Activated CD4-positive, alpha-beta T cell treated with anti-CD3 and anti-CD28 coated beads for 48 hours (primary cell): Measurements from ENCODE around the gene JCAD.
A peak's percentile ranks its signal among the peaks of the same experiment; 100 is the strongest.
"Not testable (repeated sequence)": the region's sequence is repeated elsewhere in the genome, so short reads cannot be mapped to it uniquely, and the experiment has no call there.

Experiments
- DNase-seq: peaks from one replicate; pipeline ENCODE4 v3.0.0-alpha.2; 2020

The JCAD gene

DNA sequence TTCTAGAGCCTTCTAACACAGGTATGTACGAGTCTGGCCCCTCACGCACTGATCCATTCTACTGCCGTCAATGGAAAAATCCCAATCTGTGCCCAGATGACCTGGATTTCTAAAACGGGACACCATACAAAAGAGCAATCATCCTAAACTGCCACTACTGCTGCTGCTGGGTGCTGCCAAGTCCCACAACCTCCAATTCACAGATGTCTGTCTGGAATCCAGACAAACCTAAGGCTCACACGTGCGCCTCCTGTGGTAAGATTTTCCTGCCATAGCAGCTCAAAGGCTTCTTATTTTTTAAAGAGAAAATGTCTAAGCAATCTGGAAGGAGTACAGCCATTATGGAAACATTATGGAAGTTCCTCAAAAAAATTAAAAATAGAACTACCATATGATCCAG, 40.9 kb downstream of the JCAD start:
- DNase-seq, result no peak

DNA sequence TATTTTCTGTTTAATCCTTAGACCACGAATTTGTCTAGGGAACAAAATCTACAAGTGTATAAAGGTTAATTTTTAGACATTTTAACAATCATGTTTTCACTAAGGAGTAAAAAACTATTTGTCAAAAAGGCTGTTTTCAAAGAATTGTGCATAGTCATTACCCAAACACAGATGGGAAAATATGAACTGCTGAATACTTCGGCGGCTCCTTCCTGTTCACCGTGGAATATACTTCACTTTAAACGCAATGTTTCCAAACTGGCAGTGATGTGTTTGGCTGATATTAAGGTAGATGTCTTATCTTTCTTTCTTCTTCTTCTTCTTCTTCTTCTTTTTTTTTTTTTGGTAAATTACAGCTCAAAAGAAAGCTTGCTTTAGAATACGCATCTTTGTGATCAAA, 41.4 kb downstream of the JCAD start:
- DNase-seq, result no peak

DNA sequence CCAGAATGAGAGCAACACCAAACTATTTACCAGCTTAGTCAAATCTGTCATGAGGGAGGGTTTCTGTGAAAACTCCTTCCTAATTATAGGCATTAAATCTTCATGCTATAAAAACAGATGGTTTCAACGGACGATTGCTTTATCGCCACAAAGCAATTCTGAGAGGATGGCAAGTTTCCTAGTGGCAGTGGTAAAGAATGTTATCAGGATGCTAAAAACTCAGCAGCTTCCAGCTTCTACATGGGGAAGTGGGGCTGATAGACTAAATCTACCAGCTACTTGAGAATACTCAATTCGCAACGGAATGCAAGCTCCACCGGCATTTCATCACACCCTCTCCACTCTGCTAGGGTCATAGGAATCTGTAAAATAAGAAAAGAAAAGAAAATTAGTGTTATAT, 41.8 kb downstream of the JCAD start:
- no peak for DNase-seq

DNA sequence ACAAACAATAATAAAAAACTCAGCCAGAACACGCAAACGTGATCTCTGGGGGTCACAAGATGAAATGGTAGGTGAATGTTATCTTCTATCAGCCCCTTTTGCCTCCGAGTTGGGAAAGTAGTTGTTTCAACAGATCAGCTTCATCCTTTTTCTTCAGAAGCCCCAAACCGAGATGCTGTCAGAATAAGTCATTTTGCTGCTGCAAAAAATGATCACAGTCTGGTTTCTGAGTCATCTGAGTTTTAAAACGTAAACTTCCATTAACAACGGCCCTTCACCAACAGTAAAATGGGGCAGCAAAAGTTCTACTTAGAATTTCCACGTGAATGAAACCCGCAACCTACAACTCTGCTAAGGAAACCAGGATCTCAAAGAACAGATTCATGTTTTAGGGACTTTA, 44.9 kb downstream of the JCAD start:
- no peak for DNase-seq

DNA sequence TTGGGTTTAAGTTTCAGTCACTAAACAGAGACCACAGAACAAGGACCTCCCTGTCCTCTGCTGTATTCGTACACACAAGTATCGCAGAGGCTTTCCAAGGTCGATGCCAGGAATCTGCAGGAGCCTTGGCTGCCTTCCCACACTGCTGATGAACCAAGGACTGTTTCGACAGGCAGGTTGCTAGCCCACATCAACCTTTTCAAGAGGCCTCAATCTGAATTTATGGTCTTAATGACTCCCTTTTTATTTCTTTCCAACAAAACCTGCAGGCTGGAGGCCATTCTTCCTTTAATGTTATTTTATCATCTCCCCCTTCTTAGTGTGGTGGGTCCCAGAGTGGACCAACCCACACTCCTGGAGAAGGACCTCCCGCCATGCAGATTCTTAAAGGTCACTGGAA, 45.6 kb downstream of the JCAD start:
- no peak for DNase-seq

DNA sequence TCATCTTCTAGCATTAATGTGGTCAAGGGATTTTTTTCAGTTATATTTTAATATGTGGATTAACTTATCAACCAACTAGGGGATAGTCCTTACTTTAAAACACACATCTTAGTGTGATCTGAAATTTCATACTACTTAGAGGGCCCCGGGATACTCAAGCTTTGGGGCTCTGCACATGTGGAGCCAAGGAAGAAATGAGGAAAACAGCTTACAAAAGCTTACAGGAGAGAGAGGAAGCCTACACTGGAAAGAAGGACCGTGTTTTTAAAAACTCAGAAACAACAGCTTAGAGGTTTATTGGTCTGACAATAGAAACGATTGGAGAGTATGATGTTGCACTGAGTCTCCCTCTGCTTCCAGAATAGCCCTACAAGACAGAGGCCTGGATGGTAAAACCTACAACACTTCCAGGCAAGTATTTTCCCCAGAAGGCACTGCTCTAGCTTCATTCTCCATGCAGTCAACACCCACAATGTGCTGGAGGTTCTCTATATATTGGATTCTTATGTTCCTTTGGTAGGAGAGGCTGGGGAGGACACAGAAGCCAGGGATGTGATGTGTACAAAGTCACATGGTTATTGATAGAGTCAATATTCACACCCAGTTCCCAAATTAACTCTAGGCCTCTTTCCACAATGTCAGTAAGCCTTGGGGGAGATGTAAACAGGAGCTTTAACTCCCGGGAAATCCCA, 47.3 kb downstream of the JCAD start:
- no peak for DNase-seq

DNA sequence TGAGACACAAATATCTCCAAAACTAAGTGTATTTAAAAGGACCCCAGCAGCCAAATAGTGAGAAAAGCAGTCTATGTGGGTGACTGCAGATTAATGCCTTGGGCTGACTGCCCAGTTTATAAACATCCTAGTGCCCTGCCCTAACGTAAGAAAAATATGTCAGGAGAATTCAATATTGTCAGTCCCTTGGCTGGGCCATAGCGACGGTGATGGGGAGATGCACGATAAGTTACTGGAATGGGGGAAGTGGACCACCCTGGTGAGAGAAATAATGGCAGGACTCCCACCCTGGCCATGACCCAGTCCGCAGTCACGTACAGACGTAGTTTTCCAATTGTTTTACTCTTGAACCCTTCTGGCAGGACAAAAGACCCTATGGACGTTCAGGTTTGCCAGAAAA, 48.0 kb downstream of the JCAD start:
- no peak for DNase-seq

DNA sequence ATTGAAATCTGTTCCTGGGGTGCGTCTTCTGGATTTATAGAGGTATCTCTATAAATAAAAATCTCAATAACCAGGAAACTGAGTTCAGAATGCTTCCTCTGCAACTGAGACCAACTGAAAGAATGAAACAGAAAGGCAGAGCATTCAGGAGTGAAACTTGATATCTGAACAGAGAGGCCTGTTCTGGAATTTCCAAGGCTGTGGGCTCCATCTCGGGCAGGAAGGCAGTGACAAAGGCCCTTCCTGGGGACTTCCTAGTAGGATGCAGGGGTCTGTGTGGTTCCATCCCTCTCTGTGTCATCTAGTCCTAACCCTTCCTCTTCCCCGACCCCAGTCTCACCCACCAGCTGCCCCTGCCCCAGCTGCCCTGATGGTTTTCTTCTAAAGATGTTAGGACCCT, 52.0 kb downstream of the JCAD start:
- DNase-seq, result no peak

DNA sequence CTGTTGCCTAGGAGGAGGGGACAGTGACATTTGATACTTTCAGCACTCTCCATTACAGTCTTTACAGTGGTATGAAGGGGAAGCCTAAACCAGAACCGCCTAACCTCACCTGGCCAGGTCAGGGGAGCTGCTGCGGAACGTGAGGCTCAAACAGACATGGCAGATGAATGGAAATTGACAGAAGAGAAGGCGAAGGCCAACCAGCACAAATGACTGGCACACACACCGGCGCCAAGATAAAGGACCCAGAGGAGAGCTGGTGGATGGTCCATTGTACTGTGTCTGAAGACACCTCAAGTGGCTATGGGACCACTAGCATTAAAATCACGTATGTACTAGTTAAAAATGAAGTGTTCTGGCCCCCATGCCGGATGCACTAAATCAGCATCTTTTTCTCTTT, 53.0 kb downstream of the JCAD start:
- no peak for DNase-seq

DNA sequence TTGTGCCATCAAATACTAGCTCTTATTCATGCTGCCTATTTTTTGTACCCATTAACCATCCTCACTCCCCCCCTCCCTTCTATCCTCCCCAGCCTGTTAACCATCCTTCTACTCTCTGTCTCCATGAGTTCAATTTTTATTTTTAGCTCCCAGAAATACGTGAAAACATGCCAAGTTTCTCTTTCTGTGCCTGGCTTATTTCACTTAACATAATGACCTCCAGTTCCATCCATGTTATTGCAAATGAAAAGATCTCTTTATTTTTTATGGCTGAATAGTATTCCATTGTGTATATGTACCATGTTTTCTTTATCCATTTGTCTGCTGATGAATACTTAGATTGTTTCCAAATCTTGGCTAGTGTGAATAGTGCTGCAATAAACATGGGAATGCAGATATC, 54.3 kb downstream of the JCAD start:
- not testable (repeated sequence) for DNase-seq

DNA sequence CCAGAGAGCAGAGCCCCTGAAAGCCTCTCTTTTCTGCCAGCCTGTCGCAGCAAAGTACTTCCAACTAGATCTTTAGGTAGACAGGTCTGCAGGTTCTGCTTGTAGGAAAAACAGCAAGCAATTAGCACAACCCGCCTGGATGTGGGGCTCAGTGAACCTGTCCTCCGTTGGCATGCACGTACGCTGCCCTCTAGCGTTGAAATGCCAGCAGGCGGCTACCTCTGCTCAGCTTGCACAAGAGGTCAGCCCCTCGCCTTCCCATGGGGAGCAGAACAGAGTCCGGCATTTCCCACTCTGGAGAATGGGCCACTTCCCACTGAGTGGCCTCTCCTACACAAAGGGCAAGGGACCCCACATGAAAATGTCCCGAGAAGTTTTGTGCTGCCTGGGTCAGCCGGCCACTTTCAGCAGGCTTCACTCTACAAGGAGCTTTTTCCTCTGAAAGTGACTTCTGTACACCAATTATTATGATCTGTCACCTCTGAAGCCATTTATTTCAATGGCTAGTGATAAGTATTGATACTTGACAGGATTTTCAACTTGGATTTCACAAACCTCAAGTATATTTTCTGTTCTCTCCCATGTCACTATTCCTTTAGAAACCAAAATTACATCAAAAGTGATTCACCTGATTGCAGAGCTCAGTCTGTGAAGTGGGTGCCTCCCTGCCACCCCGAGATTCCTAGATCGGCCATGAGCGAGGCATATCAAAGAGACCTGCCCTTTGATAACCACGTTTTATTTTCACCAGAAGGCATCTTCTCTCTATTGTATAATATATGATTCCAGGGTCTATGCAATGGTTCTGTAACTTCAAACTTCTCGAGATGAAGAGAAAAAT, 56.7 kb downstream of the JCAD start:
- DNase-seq, result peak; percentile 75

DNA sequence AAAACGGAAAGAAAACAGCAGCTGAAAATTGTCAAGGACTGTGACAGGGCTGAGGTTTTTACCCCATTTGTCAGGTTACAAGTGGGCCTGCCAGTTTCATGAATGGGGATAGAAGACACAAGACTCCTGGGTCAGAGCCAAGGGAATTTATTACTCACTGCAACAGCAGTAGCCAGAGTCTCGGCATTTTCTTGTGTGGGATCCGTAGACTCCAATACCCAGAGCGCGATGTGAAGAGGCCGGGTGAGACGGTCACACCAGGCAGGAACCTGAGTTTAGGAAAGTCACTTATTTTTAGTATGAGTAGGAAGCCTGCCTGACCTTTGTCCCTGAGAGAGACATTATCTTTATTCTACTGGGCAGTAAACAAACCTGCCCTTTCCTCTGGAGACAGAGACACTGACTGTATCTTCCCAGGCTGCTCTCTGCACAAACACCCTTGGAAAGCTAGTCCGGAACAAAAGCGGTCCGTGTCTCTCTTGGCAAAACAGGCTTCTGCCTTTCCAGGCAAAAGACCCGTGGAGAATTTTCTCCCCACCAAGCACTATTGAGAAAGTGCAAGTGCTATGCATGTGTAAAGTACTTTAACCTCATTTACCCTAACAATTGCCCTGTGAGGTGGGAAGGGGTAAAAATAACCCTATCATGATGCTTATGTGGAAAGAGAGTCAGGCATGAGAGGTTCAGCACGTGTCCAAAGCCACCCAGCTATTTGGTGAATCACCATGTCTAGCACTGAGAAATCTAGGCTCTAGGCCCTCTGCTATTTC, 58.4 kb downstream of the JCAD start:
- DNase-seq, result no peak

DNA sequence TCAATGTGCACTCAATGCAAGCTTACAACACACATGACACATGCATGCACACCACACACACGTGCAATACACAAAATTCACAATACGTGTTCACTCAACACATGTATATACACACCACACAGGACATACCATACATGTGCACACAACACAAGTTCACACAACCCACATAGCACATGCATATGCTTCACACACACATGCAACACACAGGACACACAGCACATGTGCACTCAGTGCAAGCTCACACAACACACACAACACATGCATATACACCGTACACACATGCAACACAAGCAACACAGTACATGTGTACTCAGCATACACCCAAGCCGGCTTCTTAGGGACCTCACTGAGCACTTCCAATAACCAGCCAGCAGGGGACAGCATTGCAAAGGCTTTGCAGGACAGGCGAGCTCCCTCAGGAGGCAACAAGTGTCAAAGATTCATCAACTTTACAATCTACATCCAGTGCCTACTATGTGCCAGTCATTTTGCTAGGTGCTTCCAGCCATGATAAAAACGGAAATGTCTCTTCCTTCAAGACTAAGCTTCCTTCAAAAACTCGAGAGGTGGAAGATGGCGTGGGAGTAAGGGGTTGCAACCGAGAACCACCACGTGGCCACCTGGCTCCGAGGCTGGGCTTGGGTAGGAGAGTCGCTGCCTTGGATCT, 61.1 kb downstream of the JCAD start:
- peak; percentile 83 for DNase-seq

DNA sequence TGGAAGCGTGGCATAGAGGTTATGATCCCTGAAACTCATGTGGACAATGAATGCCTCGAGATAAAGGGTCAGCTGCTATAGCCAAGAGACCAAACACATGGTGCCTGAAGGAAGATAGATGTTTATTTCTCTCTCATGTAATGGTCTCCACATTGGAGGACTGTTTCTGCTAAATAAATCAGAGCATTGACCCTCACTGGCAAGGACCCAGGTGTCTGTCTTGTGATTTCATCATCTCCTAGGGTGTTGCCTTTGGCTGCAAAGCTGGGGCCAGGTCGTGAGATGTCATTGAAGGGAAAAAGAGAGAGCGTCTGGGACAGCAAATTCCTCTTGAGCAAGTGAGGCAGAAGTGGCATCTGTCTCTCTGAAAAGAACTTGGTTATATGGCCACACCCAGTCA, 64.6 kb downstream of the JCAD start:
- no peak for DNase-seq

DNA sequence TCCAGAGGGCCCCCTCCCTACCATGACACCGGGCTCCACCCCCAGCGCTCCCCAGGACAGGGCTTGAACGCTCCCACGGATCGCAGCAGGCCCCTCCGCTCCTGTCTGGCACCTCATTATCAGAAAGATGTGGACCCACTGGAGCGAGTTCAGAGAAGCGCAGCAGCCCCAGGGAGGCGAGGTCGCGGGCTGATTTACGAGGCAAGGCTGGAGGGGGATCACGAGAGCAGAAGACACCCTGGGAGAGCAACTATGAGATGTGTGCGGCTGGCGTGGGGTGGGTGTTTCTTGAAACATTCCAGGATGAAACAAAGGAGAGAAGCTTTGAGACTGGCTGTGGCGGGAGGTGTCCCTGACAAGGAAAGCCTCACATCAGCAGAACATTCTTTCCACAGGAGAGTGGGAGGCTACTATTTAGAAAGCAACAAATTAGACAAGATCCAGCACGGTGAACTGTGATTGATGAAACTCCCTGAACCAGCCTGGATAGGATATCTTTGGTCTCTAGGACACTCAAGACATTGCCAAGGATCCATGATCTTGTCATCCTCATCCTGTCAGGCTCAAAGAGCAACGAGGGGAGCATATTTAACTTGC, 66.0 kb downstream of the JCAD start:
- no peak for DNase-seq

DNA sequence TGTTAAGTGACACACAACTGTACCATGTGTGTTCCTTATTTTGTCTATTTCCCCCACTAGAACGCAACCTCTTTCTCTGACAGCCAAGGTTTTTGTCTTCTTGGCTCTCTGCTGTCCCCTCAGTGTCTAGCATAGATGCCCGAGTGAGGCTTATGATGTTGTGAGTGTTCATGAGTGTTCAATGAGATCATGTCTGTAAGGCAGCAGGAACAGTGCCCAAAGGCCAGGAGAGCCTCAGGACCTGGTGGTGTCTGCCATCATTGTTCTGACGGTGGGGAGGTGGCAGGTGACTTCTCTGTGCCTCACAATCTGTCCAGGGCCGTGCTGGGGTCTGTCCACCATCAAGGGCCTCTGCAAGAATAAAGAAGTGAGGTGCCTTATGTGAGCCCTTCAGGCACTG, 66.5 kb downstream of the JCAD start:
- DNase-seq, result no peak

DNA sequence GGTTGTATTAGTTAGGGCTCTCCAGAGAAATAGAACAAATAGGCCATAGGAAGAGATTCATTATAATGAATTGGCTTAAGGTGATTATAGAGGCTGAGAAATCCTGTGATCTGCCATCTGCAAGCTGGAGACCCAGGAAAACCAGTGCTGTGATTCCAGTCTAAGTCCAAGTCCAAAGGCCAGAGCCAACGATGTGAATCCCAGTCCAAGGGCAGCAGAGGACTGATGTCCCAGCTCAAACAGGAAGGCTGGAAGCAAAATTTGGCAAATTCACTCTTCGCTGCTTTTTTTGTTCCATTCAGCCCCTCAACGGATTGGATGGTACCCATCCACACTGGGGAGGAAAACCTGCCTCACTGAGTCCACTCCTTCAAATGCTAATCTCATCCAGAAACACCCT, 68.0 kb downstream of the JCAD start:
- no peak for DNase-seq

DNA sequence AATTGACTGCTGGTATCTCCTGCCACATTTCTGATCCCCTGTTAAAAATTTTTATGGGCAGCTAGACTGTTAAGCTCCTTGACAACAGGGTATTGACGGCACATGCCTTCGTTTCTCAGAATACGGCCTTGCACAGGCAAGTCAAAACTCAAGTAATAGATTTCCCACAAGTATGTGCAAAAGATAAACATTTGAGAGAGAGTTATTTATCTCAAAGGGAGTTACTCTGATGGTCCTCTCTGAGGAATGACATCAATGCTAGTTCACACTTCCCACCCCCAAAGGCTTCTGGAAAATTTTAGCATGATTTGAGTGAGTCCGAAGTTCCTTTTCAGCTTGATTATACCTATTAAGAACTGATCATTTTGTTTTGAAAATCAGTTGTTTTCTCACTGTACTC, 71.9 kb downstream of the JCAD start:
- no peak for DNase-seq

DNA sequence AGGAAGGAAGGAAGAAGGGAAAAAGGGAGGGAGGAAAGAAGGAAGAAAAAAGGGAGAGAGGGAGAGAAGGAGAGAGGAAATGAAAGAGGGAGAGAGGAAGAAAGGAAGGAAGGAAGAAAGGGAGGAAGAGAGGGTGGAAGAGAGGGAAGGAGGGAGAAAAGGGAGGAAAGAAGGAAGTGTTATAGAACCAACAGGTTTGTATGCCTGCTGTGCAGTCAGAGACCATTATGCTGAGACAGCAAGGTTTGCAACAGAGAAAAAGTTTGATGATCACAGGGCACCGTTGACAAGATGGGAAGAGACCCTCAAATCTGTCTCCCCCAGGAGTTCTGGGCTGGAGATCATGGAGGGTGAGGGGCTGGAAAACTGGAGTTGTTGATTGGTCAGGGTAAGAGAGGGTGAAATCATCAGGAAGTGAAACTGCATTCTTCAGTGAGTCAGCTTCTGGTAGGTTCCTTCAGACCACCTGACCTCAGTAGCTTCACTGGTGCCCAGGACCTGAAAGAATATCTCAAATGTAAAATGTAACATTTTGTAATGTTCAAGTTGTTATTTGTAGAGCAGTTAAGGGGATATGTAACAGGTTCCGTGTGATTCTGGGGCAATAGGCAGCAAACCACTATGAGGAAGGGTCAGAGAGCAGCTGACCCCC, 76.3 kb downstream of the JCAD start:
- no peak for DNase-seq

DNA sequence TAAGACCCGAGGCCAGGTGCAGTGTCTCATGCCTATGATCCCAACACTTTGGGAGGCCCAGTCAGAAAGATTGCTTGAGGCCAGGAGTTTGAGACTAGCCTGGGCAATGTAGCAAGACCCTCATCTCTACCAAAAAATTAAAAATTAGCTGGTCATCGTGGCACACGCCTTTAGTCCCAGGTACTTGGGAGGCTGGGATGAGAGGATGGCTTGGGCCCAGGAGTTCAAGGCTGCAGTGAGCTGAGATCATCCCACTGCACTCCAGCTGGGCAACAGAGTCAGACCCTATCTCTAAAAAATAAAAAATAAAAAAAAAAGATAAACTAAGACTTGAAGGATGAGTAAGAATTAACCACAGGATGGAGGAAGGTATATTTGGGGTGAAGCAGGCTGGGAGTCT, 77.9 kb downstream of the JCAD start:
- DNase-seq, result no peak

DNA sequence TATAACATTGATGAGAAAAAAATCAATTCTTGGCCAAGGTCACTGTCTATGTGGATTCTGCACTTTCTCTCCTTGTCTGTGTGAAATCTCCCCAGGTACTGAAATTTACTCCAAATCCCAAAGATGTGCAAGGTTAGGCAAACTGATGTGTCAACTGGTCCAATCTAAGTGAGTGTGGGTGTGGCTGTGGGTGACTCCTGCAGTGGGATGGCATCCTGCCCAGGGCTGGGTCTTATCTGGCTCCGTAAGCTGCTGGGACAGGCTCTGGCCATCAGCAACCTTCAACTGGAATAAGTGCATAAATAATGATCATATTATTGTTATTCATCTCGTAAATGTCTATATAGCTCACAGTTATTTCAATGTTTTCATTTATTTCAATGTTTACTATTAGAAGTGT, 79.3 kb downstream of the JCAD start:
- DNase-seq, result no peak

DNA sequence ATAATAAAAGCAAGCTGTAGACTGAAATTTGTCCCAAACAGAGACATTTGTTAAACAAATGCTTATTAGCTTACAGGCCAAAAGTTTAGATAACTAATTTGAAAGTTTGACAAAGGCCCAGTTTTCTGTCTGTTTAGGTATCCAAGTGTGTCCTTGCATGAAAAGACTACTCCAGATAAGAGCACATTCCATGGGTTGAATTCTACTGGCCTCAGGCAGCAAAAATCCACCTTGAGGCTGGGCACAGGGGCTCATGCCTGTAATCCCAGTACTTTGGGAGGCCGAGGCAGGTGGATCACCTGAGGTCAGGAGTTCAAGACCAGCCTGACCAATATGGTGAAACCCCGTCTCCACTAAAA, 80.0 kb downstream of the JCAD start:
- DNase-seq, result not testable (repeated sequence)

DNA sequence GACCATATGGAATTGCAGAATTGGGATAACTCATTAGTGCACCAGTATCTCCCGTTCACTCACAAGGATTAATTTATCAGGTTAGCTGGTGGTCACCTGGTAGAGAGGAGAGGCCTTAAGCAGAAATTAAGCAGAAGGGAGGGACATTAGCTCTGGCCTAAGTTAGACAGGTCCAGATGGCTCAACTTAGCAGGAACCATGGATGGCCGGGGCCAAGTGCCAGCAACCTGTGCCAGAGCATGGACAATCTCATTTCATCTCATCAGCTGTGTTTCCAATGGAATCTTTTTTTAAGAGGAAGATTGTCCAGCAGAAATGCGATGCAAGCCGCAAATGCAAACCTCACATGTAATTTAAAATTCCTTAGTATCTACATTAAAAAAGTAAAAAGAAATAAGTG, 82.2 kb downstream of the JCAD start:
- DNase-seq, result no peak
